Endothelial cell (in vitro differentiated cells): ENCODE results near the gene LMOD2. TPM values are rescaled to one million over a fixed set of nuclear protein-coding genes. Genes with fewer than 3 reads are reported as not detected.

Source experiments
- DNase-seq: peaks from one replicate; pipeline ENCODE4 v3.0.0; 2021; ENCODE audit warnings: low spot score
- H3K27ac Mint-ChIP-seq: one replicate; pipeline ENCODE4 v1.8.0; 2021; ENCODE audit warnings: mixed read lengths, inconsistent platforms; ENCODE audit not compliant: unreplicated experiment
- H3K27me3 Mint-ChIP-seq: one replicate; pipeline ENCODE4 v1.8.0; 2021; ENCODE audit warnings: mild to moderate bottlenecking, moderate library complexity, mixed read lengths, inconsistent platforms; ENCODE audit not compliant: unreplicated experiment
- H3K36me3 Mint-ChIP-seq: one replicate; pipeline ENCODE4 v1.8.0; 2021; ENCODE audit warnings: mild to moderate bottlenecking, low read depth, mixed read lengths, inconsistent platforms; ENCODE audit not compliant: unreplicated experiment
- H3K4me1 Mint-ChIP-seq: one replicate; pipeline ENCODE4 v1.8.0; 2021; ENCODE audit warnings: mild to moderate bottlenecking, mixed read lengths, inconsistent platforms; ENCODE audit not compliant: unreplicated experiment
- H3K4me3 Mint-ChIP-seq: one replicate; pipeline ENCODE4 v1.8.0; 2021; ENCODE audit warnings: mild to moderate bottlenecking, mixed read lengths, inconsistent platforms; ENCODE audit not compliant: unreplicated experiment
- H3K9me3 Mint-ChIP-seq: one replicate; pipeline ENCODE4 v1.8.0; 2021; ENCODE audit warnings: mixed read lengths, inconsistent platforms; ENCODE audit not compliant: unreplicated experiment
- total RNA-seq: library from RNA; stranded (reverse); fragmentation: NEBNext Ultra II Directional; extraction: Animal tissue kit (Norgen Biotek cat#: 25700); gene quantifications from one replicate; pipeline ENCODE4 v1.2.1, GENCODE V29; 2021; ENCODE audit not compliant: unreplicated experiment
- TF ChIP-seq, protein P1 (sequence below): fragments of 200-600 bp; sonication (generic); IDR thresholded peaks from one replicate; pipeline ENCODE4 v1.5.0; 2021; ENCODE audit warnings: antibody characterized with exemption; ENCODE audit not compliant: unreplicated experiment

The LMOD2 gene
- total RNA-seq, 1 donor from 2014 or later = not detected

GRCh38 chr7:123625254-123625653 lies 30.4 kb upstream of the LMOD2 start:
- Mint-ChIP-seq H3K36me3 (no peaks in the 10 kb centered on the region), H3K27ac (no peak overlapping the region), H3K4me3 (no peak overlapping the region), H3K9me3 (no peaks in the 10 kb centered on the region), H3K27me3 (no peaks in the 10 kb centered on the region), H3K4me1 (no peaks in the 10 kb centered on the region)
- TF ChIP-seq, protein P1, sequence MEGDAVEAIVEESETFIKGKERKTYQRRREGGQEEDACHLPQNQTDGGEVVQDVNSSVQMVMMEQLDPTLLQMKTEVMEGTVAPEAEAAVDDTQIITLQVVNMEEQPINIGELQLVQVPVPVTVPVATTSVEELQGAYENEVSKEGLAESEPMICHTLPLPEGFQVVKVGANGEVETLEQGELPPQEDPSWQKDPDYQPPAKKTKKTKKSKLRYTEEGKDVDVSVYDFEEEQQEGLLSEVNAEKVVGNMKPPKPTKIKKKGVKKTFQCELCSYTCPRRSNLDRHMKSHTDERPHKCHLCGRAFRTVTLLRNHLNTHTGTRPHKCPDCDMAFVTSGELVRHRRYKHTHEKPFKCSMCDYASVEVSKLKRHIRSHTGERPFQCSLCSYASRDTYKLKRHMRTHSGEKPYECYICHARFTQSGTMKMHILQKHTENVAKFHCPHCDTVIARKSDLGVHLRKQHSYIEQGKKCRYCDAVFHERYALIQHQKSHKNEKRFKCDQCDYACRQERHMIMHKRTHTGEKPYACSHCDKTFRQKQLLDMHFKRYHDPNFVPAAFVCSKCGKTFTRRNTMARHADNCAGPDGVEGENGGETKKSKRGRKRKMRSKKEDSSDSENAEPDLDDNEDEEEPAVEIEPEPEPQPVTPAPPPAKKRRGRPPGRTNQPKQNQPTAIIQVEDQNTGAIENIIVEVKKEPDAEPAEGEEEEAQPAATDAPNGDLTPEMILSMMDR = no peak
- DNase-seq = no peak

DNA sequence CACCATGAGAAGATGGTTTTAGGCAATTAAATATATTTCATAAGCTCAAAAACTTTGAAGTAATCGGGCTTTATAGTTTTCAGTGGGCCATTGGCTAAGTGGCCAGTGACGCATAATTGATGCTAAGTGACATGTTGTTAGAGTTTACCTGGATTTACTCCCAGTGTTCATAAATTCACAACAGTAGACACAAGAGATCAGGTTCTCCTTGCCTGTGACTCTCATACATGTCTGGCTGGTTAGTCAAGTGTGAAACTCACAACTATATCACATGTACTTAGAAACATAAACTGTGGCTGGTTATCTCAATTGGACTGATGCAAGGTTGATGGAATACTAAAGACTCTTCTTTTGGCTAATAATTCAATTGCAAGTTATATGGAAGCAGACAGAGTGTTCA lies 27.8 kb upstream of the LMOD2 start:
- no peak overlapping the region for H3K4me3 Mint-ChIP-seq
- H3K36me3 Mint-ChIP-seq = no peaks in the 10 kb centered on the region
- TF ChIP-seq, protein P1 = no peak
- no peak overlapping the region for H3K27ac Mint-ChIP-seq
- H3K4me1 Mint-ChIP-seq = no peaks in the 10 kb centered on the region
- no peaks in the 10 kb centered on the region for H3K9me3 Mint-ChIP-seq
- H3K27me3 Mint-ChIP-seq = no peaks in the 10 kb centered on the region
- DNase-seq = no peak

DNA sequence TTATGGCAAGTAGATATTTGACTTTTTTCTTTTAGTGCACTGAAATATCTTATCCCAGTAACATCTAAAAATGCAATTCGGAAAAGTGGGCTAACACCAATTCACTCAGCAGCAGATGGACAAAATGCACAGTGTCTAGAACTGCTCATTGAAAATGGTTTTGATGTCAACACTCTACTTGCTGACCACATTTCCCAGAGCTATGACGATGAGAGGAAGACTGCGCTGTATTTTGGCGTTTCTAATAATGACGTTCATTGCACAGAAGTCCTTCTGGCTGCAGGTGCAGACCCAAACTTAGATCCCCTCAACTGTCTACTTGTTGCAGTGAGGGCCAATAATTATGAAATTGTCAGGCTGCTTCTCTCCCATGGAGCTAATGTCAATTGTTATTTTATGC lies 26.8 kb upstream of the LMOD2 start:
- no peaks in the 10 kb centered on the region for H3K36me3 Mint-ChIP-seq
- H3K4me1 Mint-ChIP-seq = peaks cover 6% of the 10 kb centered on the region
- H3K4me3 Mint-ChIP-seq = no peak overlapping the region

DNA sequence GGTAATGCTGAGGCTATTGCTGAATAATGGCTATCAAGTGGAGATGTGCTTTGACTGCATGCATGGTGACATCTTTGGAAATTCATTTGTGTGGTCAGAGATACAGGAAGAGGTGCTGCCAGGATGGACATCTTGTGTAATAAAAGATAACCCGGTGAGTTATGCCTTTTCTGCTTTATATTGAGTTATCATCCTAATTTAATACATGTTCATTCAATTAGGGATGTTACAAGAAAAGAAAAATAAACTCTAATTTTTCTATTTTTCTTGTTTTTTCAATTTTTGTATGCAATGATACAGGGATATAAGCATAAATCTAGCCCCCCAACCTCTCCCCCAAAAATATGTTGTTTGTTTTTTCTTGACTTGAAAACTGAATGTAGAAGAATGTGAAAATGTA lies 26.4 kb upstream of the LMOD2 start:
- Mint-ChIP-seq H3K9me3 (no peaks in the 10 kb centered on the region), H3K27me3 (no peaks in the 10 kb centered on the region), H3K4me1 (peaks cover 6% of the 10 kb centered on the region), H3K36me3 (no peaks in the 10 kb centered on the region), H3K4me3 (no peak overlapping the region), H3K27ac (no peak overlapping the region)
- TF ChIP-seq, protein P1 = no peak
- no peak for DNase-seq

More for the DNA sequence above, 26.8 kb upstream of the LMOD2 start:
- TF ChIP-seq, protein P1 = no peak
- H3K27ac Mint-ChIP-seq = no peak overlapping the region
- DNase-seq = no peak
- no peaks in the 10 kb centered on the region for H3K9me3 Mint-ChIP-seq
- H3K27me3 Mint-ChIP-seq = no peaks in the 10 kb centered on the region

GRCh38 chr7:123632808-123633207 lies 22.9 kb upstream of the LMOD2 start:
- DNase-seq = no peak
- H3K4me1 Mint-ChIP-seq = peaks cover 6% of the 10 kb centered on the region
- H3K27ac Mint-ChIP-seq = no peak overlapping the region
- no peaks in the 10 kb centered on the region for H3K27me3 Mint-ChIP-seq
- no peaks in the 10 kb centered on the region for H3K9me3 Mint-ChIP-seq
- H3K36me3 Mint-ChIP-seq = no peaks in the 10 kb centered on the region
- H3K4me3 Mint-ChIP-seq = no peak overlapping the region
- TF ChIP-seq, protein P1 = no peak
